CD4-positive, alpha-beta T cell treated with Interleukin-6 at 100 ng/mL for 8 hours (primary cell): ENCODE data around the gene HIF1A.
"Not testable (repeated sequence)": the region's sequence is repeated elsewhere in the genome, so short reads cannot be mapped to it uniquely, and the experiment has no call there.

Experiments
- DNase-seq: peaks from one replicate; pipeline ENCODE4 v3.0.0-alpha.2; 2020; ENCODE audit warnings: mixed read lengths, low spot score

HIF1A gene

GRCh38 chr14:61694830-61695694 lies at the start of gene HIF1A:
Gene HIF1A, plus strand, starts transcription at chr14:61695513. Its CDS starts 292 bp downstream, at chr14:61695805.
- peak; percentile 98 for DNase-seq

DNA sequence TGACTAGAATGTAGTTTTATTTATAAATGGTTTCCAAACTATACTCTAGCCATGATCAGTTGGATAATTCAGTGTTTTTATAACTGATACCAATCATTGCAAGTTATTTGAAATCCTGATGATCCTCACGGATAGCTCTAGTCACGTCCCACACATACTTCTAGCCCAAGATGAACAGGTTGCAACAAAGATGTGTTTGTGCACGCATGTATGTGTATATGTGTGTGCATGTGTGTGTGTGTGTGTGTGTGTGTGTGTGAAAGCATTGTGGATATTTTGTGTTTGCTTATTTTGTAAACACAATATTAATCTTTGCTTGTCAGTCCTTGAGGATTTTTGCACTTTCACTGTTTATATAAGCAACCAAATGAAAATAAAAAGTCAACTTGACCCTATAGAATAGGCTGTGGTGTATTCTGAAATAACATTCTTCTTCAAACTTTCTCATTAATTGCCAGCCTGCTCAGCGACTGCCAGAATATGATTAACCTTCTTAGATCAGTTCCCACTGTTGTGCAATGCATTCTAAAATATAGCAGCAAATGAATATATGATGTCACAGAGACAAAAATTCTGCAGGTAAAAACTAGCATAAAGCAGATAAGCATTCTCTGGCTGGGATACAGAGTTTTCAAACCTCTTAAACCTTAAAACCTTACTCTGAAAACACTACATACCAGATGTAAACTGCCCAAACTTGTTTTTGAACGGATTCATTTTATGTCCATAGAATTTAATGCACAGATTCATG lies 48.8 kb upstream of the HIF1A start:
- DNase-seq: no peak

- no peak for DNase-seq
Observed at GRCh38 chr14:61647704-61648103, 47.6 kb upstream of the HIF1A start.

DNA sequence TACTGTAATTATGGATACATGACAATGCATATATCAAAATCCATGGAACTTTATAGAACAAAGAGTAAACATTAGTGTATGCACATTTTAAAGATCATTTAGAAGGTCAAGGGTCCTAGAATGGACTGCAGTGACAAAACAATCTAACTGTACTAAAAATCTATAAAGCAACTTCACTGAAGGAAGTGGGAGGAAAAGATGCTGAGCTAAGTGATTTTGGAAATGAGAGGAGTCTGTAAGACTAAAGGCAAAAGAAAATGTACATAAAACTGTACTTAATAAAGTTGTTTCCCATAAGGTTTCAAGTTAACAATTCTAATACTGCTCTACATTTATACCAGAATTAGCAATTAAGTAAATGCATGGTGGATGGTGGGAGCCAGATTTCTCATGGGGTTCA lies 46.9 kb upstream of the HIF1A start:
- no peak for DNase-seq

GRCh38 chr14:61649283-61649682 lies 46.0 kb upstream of the HIF1A start:
- peak; percentile 40 for DNase-seq

- DNase-seq: no peak
Observed at GRCh38 chr14:61651355-61651754, 44.0 kb upstream of the HIF1A start.

GRCh38 chr14:61652526-61653262 lies 42.6 kb upstream of the HIF1A start:
- no peak for DNase-seq

DNA sequence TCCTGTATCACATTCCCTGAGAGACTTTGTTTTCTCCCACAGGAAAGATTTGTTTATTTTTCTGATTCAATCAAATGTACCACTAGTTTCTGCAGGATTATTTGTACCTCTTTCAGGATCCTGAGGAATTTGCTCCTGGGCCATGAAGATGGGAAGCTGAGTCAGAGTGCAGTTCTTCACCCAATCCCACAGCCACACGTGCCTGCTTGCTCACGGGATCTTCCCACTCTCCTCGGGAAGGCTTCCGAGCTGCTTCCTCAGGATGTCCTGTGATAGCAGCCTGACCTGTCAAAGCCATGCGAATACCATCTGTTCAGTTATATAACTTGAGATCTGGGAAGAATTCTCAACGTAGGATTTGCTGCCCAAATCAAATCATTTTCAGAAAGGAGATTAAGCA lies 41.8 kb upstream of the HIF1A start:
- no peak for DNase-seq

DNA sequence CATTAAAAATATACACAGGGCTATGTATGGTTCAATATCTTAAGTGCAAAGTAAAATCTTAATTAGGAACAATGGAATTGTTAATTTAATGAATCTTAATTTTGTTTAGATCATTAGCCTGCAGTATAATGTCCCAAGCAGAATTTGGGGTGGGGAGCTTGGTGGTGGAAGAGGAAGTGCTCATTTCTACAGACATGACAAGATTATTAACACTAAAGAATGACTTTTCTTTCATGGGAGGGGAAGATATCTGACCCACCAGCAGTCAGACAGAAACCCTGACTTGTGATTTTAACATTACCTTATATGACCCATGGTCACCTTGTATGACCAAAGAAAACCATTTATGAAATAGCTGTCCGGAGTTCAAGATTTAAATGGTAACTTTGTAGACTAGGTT lies 41.3 kb upstream of the HIF1A start:
- no peak for DNase-seq

DNA sequence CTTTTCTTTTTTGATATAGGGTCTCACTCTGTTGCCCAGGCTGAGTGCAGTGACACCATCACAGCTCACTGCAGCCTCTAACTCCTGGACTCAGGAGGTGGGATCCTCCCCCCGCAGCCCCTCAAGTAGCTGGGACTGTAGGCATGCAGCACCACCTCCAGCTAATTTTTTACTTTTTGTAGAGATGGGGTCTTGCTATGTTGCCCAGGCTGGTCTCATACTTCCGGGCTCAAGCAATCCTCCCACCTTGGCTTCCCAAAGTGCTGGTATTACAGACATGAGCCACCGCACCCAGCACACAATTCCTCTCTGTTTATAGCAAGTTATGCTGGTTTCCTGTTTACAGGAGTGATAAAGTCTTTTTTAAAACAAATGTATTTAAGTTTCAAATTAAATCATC lies 39.5 kb upstream of the HIF1A start:
- DNase-seq: no peak

DNA sequence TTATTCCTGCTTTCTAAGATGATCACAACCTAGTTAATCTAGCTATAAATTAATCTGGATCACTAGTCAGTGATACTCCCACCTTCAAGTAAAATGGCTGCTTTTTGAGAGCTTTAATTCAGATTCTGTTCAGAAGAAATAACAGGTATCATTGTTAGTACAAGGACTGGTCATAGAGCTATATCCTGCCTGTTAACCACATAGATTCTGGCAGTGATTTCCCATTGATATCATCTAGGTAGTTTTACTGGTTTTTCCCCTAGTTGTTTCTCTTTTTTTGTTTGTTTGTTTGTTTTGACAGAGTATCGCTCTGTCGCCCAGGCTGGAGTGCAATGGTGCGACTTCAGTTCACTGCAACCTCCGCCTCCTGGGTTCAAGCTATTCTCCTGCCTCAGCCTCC lies 39.0 kb upstream of the HIF1A start:
- DNase-seq: no peak

GRCh38 chr14:61658111-61658510 lies 37.2 kb upstream of the HIF1A start:
- DNase-seq: not testable (repeated sequence)

- no peak for DNase-seq
Observed at GRCh38 chr14:61659582-61659981, 35.7 kb upstream of the HIF1A start.

GRCh38 chr14:61661471-61662400 lies 33.6 kb upstream of the HIF1A start:
- DNase-seq: peak; percentile 35

DNA sequence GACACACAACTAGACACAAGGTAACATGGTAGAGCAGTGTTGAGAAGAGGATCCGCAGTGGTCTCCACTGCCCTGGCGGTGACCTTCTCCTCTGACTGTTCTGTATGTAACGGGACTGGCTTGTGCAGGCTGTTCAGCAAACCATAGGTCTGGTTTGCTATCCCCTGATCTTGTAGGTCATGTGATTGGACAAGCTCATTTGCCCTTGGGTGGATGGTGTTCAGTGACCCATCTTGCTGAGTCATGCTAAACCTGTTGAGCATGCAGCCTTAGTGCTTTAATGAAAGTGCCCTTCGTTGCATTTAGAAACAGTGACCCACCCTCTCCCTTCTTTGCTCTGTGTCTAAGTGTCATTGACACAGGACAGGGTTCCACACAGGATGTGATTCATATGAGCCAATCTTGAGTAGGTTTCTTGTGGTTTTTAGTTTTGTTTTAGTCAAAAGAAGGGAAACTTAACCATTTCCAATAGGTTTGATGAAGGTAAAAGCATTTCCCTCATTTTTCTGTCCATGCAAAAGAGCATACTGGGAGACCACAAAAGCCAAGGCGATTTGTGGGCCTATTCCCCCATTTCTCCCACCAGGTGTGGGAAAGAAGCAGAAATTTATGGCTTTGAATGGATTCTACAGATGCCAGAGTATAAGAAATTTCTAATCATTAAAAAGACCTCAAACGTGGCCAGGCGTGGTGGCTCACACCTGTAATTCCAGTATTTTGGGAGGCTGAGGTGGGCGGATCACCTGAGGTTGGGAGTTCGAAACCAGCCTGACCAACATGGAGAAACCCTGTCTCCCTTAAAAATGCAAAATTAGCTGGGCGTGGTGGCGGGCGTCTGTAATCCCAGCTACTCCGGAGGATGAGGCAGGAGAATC lies 32.6 kb upstream of the HIF1A start:
- peak; percentile 81 for DNase-seq

DNA sequence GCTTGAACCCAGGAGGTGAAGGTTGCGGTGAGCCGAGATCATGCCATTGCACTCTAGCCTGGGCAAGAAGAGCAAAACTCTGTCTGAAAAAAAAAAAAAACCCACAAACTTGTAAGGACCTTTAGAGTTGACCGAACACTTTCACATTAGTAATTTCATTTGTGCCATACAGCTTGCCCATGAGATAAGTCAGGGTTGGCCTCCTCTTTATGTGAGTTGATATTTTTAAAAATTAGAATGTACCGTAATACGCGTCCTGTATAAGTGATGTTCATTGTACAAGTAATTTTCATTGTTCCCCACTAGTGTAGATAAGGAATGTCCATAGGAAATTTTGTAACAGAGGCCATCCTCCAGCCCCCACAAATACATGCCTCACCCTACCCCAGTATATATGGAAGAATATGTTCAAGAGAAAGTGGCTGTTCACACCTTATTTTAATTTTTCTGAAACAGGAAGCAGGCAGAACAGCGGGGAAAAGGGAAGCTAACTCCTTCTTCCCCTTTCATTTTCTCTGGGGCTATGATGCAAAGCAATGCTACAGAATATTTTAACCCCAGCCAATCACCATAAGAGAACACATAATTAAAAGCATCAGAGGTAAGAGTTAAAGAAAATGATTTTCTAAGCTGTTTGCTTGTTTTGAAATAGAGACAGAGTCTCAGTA lies 31.9 kb upstream of the HIF1A start:
- DNase-seq: peak; percentile 9

DNA sequence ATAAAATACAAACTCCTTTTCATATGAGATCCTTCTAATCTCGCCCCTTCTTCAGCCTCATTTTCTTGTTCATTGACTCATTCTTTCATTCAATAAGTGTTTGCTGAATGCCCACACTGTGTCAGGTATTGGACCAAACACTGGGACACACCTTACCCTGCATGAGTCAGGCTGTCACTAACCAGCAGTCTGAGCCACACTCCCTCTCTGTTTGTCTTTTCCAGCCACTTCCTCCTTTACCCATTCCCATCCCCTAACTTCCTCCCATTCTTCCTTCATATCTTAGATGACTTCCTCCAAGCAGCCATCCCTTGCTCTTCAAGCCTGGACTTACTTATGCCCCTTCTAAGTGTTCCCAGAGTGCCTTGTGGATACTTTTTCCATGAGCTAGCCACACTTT lies 27.0 kb upstream of the HIF1A start:
- DNase-seq: no peak

DNA sequence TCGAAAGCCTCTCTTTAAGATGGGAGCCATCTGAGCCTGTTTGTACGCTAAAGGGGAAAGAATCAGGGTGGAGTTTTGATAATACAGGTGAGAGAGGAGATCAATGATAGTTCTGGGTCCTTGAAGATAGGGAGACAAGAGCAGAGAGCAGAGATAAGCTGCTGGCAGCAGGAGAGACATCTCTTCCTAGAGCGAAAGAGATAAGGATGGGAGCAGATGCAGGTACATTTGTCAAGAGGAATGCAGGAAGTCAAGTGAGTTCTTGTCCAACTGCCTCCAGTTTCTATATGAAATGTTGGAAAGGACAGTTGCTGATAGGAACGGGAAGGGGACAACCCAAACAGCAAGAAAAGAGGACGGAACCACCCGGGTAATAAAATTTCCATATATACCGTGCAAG lies 24.7 kb upstream of the HIF1A start:
- DNase-seq: no peak

DNA sequence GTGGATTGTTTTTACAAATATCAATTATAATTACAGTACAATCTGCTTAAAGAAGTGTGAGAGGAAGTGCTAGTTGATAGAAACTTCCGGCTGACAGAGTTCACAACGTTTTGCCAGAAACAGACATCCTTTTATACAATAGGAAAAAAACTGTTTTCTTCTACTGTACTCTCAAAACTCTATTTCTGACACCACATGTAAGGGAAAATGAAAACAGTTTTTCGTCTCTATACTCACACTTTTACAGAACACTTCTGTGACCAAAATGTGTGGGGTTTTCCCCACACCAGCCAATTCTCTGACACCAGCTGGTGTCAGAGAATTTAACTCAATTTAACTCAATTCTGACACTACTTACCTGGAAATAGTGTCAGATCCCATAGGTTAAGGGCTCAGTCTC lies 24.2 kb upstream of the HIF1A start:
- peak; percentile 67 for DNase-seq

DNA sequence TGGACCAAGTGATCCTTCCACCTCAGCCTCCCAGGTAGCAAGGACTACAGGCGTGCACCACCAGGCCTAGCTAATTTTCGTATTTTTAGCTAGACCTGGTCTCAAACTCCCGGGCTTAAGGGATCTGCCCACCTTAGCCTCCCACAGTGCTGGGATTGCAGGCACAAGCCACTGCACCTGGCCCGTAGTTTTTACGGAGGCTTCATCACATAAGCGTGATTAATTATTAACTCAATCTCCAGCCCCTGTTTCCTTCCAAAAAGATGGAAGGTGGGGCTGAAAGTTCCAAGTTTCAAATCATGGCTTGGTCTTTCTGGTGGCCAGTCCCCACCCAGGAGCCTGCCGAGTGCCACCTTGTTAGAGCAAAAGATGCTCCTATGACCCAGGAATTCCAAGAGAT lies 22.5 kb upstream of the HIF1A start:
- no peak for DNase-seq
